ENCODE measurements around the gene MAP3K12.

- TF ChIP-seq CTCF (IDR thresholded peaks at IDR 0.05) (no peak), POLR2A (IDR thresholded peaks at IDR 0.05) (no peak)
Observed at GRCh38 chr12:53502331-53502730, 3.1 kb upstream of the MAP3K12 start.
